Astrocyte of the spinal cord (primary cell): ENCODE measurements around the gene HOXB4.

ENCODE experiments used
- DNase-seq: peaks from one replicate; pipeline ENCODE4 v3.0.0; 2011; ENCODE audit warnings: low read depth, low spot score
- H3K4me3 ChIP-seq: 2 replicates; pipeline ENCODE4 v1.5.1; 2011; ENCODE audit warnings: low read depth, mild to moderate bottlenecking, low read length, moderate library complexity
- in situ Hi-C: cut with HindIII; loops from 2 replicates; pipeline ENCODE4 v1.10.0; 2017; ENCODE audit warnings: low sequenced_read_pairs
- TF ChIP-seq, protein P1 (sequence below): IDR thresholded peaks from 2 replicates; pipeline ENCODE4 v1.5.1; 2012; ENCODE audit warnings: low read depth, mild to moderate bottlenecking, low read length, inconsistent platforms

HOXB4 gene

DNA sequence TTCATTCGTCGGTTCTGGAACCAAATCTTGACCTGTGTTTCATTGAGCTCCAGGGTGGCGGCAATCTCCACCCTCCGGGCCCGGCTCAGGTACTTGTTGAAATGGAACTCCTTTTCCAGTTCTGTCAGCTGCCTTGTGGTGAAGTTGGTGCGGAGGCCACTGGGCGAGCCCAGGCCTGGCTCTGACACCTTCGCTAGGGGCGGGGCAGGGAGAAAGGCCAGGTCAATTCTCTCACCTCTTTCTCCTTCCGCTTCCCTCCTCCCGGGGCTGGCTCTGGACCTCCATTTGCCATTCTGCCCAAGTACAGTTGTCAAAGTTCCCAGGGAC lies 48.5 kb downstream of the HOXB4 start:
- DNase-seq, result no peak
- H3K4me3 ChIP-seq, result no peak overlapping the region
- in situ Hi-C loops, result no loop called here
- TF ChIP-seq, protein P1, sequence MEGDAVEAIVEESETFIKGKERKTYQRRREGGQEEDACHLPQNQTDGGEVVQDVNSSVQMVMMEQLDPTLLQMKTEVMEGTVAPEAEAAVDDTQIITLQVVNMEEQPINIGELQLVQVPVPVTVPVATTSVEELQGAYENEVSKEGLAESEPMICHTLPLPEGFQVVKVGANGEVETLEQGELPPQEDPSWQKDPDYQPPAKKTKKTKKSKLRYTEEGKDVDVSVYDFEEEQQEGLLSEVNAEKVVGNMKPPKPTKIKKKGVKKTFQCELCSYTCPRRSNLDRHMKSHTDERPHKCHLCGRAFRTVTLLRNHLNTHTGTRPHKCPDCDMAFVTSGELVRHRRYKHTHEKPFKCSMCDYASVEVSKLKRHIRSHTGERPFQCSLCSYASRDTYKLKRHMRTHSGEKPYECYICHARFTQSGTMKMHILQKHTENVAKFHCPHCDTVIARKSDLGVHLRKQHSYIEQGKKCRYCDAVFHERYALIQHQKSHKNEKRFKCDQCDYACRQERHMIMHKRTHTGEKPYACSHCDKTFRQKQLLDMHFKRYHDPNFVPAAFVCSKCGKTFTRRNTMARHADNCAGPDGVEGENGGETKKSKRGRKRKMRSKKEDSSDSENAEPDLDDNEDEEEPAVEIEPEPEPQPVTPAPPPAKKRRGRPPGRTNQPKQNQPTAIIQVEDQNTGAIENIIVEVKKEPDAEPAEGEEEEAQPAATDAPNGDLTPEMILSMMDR, result no peak

DNA sequence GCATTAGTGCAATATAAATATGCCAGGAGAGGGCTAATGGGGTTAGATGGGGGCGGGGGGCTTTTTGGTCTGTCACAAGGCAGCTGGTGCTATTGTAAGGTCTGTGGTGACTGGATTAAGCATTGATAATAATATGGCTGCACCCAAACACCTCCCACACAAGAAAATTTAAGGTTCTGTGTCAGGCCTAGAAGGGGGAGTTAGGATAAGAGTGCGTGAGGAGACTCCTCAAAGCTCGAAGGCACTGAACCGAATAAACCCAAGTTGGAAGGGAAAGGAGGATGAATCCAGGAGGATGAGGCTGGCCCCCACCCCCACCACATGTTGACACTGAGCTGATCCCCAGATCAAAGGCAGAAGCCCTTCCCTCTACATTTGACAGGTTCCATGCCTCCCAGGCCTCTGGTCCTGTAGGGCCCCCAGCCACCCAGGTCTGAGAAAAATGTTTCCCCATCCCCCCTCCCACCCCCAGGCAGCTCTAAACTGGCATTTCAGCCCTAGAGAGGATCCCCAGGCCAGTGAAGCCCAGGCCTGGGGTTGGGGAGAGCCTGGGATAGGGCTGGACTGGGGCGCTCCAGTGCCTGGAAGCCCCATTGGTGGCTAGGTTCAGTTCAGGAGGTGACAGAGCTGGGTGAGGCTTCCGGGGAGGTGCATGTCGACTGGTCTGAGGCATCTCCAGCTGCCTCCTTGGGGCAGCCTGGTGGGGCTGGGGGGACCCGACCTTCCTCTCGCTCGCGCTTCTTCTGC lies 49.0 kb downstream of the HOXB4 start:
- no peak overlapping the region for H3K4me3 ChIP-seq
- no peak for DNase-seq
- TF ChIP-seq, protein P1, result no peak
- in situ Hi-C loops, result no loop called here

DNA sequence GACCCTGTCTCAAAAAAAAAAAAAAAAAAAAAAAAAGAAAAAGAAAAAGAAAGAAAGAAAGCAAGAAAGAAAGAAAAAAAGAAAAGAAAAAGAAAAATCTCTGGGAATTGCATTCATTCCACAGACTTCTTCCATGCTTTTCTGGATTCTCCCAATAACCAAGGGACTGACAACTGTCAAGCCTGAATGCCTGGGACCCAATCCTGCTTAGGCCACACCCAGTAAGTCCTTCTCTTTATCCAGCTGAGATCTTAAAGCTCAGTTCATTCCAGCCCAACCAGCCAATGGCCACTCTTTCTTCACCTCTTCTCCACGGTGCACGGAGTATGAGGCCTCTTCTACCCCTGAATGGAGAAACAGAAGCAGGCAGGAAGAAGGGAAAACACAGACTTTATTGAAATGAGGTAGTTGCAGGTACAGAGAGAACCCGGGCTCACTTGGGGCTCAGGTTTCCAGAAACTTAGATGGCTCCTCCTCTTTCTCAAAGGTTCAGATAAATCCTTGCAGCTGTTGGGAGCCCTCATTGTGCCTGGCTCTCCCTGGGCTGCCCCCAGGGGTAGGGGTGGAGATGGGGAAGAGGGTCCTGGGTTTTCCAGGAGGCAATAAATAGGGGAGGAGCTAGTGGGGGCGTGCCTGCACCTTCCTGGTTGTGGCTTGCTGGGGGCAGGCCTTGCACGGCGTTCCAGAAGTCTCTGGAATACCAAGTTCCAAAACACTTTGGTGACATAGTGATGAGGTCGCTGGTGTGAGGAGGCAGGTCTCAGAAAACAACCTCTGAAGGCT lies 49.8 kb downstream of the HOXB4 start:
- in situ Hi-C loops, result no loop called here
- TF ChIP-seq, protein P1, result no peak
- no peak for DNase-seq
- H3K4me3 ChIP-seq, result no peak overlapping the region

DNA sequence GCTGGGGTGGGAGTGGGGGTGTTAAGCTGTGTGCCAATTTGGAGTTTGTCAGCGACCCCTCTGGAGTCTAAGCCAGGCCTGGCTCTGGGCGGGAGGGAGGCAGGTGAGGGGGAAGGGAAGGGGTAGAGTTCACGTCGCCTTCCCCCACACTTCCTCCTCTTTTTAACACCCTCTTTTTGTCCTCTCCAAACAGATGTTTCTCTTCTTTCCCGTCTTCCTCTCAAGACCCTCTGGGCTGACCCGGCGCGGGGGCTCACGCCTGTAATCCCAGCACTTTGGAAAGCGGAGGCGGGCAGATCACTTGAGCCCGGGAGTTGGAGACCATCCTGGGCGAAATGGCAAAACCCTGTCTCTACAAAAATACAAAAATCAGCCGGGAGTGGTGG lies 50.6 kb downstream of the HOXB4 start:
- H3K4me3 ChIP-seq, result no peak overlapping the region
- TF ChIP-seq, protein P1, result no peak
- DNase-seq, result no peak
- in situ Hi-C loops, result no loop called here

DNA sequence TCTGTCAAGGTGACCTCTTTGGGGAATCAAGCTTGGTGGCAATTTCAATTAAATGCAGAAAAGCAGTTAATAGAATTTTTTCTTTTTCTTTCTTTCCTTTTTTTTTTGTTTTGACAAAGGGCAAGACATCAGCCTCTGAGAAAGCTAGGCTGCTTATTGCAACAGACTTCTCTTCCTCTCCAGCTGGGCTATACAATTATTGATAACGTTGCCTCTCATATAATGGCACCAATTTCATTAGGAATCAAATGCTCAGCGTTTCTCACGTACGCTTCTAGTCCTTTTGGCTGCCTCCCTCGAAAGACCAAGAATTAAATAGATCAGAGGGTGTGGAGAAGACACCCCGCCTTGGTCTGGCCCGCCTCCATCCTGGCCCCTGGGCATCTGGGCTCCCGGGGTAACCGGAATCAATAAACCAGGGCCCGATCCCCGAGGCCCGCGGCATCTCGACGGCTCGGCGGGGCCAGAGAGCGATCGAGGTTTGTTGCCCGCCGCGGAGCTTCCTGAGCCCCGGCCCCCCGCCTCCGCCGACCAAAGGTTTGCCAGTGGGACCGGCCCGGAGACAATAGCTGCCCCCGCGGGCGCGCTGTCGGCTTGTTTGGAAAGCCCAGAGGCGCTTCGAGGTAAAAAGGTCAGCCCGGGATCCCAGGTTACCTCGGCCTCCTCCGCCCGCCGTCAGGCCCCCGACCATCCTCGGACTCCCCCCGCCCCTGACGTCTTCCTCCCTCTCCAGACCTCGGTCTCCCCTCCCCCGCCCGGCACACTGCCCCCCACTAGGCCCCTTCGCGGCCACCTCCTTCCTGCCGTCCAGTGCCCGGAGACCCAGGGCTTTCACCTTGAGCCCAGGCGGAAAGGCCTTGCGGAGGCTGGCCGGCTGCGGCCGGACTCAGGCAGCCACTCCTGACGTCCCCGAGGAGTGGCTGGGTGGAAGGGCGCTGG lies 51.3 kb downstream of the HOXB4 start:
- no peak for DNase-seq
- in situ Hi-C loops, result no loop called here
- no peak overlapping the region for H3K4me3 ChIP-seq
- TF ChIP-seq, protein P1, result no peak
